Measurements from ENCODE around the gene FANCC. TPM values are rescaled to one million over a fixed set of nuclear protein-coding genes. Genes with fewer than 3 reads are reported as not detected.
"Not testable (repeated sequence)": the region's sequence is repeated elsewhere in the genome, so short reads cannot be mapped to it uniquely, and the experiment has no call there.

Gene FANCC
- total and polyA plus RNA-seq, 2 experiments from 2014 or later = 13.1 to 15.6 TPM

- Histone ChIP-seq H3K27ac (peak overlapping the region; percentile 78), H2AFZ (no peak overlapping the region), H3K4me3 (no peak overlapping the region), H3K4me1 (ENCODE audit: insufficient read depth) (peaks cover 31% of the 10 kb centered on the region), H3K36me3 (replicated peaks; ENCODE audit: insufficient read depth, low read depth) (no peaks in the 10 kb centered on the region), H3K9me3 (ENCODE audit: low read depth) (no peaks in the 10 kb centered on the region), H3K9me2 (replicated peaks; ENCODE audit: insufficient read depth) (no peaks in the 10 kb centered on the region), H4K20me1 (ENCODE audit: insufficient read depth, poor library complexity, severe bottlenecking) (no peaks in the 10 kb centered on the region), H3K79me2 (peaks cover 41% of the 10 kb centered on the region), H3K4me2 (no peak overlapping the region), H3K27me3 (no peaks in the 10 kb centered on the region)
- WGBS (ENCODE audit: low lambda C conversion rate, missing lambda C conversion rate) = 84% methylated on average over 4 of the region's 4 CpGs
- TF ChIP-seq EZH2 (IDR thresholded peaks at IDR 0.05; ENCODE audit: borderline replicate concordance) (no peak), EZH2phosphoT487 (IDR thresholded peaks at IDR 0.05; ENCODE audit: low read depth, severe bottlenecking, unreplicated experiment) (no peak), CTCF (IDR thresholded peaks at IDR 0.05; ENCODE audit: poor library complexity) (no peak)
- no peak for DNase-seq (ENCODE audit: low spot score)
These were observed 46.7 kb downstream of the FANCC start for GRCh38 chr9:95270790-95271189.

DNA sequence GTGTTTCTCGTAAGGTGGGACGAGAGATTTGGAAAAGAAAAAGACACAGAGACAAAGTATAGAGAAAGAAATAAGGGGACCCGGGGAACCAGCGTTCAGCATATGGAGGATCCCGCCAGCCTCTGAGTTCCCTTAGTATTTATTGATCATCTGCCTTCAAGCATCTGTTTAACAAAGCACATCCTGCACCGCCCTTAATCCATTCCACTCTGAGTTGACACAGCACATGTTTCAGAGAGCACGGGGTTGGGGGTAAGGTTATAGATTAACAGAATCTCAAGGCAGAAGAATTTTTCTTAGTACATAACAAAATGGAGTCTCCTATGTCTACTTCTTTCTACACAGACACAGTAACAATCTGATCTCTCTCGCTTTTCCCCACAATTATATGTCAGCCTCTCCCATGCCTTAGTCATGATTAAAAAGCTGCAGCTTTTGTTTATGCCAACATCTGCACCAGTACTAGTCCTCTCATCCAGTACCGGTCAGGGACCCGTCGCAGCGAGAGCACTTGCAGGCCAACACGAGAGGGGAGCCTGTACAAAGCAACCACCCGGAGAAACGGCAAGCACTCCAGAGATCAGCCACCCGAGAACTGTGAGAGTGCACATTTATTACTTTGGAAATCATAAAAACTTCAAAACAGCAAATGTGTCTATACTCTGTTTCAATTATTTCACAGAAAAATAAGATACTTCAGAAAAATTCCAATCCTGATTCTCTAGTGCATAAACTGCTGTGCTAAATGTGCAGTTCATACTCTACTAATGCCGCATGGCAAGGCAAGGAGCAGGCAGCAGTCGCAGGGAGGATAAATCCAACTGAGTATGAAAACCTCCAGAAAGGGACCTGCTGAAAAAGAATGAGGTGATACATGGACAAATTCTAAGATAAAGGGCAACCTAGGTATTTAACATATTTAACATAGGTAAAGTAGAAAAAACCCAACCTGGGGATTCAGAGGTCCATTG, 47.4 kb downstream of the FANCC start:
- H3K36me3 ChIP-seq (replicated peaks; ENCODE audit: insufficient read depth, low read depth); H4K20me1 ChIP-seq (ENCODE audit: insufficient read depth, poor library complexity, severe bottlenecking); H3K4me3 ChIP-seq; H3K9me3 ChIP-seq (ENCODE audit: low read depth); DNase-seq (ENCODE audit: low spot score); H3K27me3 ChIP-seq; H3K9me2 ChIP-seq (replicated peaks; ENCODE audit: insufficient read depth): not testable (repeated sequence)
- peak; percentile 10 for TF ChIP-seq CTCF (IDR thresholded peaks at IDR 0.05; ENCODE audit: poor library complexity)
- H2AFZ ChIP-seq = peak overlapping the region; percentile 65
- peaks cover 35% of the 10 kb centered on the region for H3K4me1 ChIP-seq (ENCODE audit: insufficient read depth)
- 48% methylated on average over 18 of the region's 18 CpGs for WGBS (ENCODE audit: low lambda C conversion rate, missing lambda C conversion rate)
- H3K79me2 ChIP-seq = peaks cover 44% of the 10 kb centered on the region
- peak overlapping the region; percentile 78 for H3K27ac ChIP-seq
- peak overlapping the region; percentile 37 for H3K4me2 ChIP-seq

DNA sequence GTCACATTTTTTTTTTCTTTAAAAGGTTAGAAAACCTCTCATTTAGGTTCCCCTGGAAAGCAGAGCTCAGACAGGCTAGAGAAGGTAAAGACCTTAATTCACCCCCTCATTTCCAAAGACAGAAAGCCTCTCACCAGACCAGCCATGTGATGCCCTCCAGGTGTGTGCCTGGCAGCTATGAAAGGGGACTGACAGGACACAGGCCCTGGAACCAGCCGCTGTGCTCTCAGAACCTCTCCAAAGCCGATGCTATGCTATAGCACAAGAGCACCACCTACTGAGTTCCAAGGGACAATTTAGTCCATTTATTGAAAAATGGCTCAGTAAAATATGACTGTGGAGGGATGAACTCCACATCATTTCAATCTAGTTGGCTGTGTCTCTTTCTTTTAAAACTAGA, 48.8 kb downstream of the FANCC start:
- Histone ChIP-seq H3K9me3 (ENCODE audit: low read depth) (no peaks in the 10 kb centered on the region), H3K9me2 (replicated peaks; ENCODE audit: insufficient read depth) (no peaks in the 10 kb centered on the region), H3K36me3 (replicated peaks; ENCODE audit: insufficient read depth, low read depth) (no peaks in the 10 kb centered on the region), H3K27ac (no peak overlapping the region), H3K4me2 (no peak overlapping the region), H3K4me1 (ENCODE audit: insufficient read depth) (peaks cover 42% of the 10 kb centered on the region), H2AFZ (no peak overlapping the region), H3K79me2 (peaks cover 50% of the 10 kb centered on the region), H3K27me3 (no peaks in the 10 kb centered on the region), H4K20me1 (ENCODE audit: insufficient read depth, poor library complexity, severe bottlenecking) (no peaks in the 10 kb centered on the region), H3K4me3 (no peak overlapping the region)
- TF ChIP-seq EZH2phosphoT487 (IDR thresholded peaks at IDR 0.05; ENCODE audit: low read depth, severe bottlenecking, unreplicated experiment) (no peak), EZH2 (IDR thresholded peaks at IDR 0.05; ENCODE audit: borderline replicate concordance) (no peak), CTCF (IDR thresholded peaks at IDR 0.05; ENCODE audit: poor library complexity) (peak; percentile 54)
- 13% methylated on average over 2 of the region's 2 CpGs for WGBS (ENCODE audit: low lambda C conversion rate, missing lambda C conversion rate)
- peak; percentile 75 for DNase-seq (ENCODE audit: low spot score)
